ENCODE results near the gene SNX32.
A peak's percentile ranks its signal among the peaks of the same experiment; 100 is the strongest.

Gene SNX32

DNA sequence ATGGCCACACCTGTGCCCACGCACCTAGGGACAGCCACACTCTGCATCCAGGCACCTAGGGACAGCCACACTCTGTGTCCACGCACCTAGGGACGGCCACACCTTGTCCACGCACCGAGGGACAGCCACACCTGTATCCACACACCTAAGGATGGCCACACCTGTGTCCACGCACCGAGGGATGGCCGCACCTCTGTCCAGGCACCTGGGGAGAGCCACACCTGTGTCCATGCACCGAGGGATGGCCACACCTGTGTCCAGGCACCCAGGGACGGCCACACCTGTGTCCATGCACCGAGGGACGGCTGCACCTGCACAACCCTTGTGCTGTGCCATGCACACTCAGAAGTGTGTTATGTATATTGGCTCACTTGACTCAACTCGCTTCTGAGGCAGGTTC, 36.1 kb upstream of the SNX32 start:
- no peak for DNase-seq

DNA sequence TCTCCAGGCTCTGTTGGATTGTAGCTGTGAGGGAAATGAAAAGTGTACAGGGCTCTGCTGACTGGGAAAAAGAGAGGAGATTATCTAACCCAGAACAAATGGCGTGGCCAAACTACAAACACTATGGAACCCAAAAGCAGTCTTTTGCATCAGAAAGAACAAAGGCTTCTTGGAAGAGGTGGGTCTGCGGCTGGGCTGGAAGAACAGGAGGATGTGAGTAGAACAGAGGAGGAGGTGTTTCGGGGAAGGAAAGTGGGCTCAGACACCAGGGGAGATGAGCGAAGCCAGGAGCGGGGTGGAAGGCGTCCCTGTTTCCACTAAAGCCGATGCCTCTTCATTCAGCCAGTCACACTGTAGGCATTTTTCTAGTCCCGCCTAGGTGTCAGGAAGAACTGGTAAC, 34.9 kb upstream of the SNX32 start:
- no peak for DNase-seq

DNA sequence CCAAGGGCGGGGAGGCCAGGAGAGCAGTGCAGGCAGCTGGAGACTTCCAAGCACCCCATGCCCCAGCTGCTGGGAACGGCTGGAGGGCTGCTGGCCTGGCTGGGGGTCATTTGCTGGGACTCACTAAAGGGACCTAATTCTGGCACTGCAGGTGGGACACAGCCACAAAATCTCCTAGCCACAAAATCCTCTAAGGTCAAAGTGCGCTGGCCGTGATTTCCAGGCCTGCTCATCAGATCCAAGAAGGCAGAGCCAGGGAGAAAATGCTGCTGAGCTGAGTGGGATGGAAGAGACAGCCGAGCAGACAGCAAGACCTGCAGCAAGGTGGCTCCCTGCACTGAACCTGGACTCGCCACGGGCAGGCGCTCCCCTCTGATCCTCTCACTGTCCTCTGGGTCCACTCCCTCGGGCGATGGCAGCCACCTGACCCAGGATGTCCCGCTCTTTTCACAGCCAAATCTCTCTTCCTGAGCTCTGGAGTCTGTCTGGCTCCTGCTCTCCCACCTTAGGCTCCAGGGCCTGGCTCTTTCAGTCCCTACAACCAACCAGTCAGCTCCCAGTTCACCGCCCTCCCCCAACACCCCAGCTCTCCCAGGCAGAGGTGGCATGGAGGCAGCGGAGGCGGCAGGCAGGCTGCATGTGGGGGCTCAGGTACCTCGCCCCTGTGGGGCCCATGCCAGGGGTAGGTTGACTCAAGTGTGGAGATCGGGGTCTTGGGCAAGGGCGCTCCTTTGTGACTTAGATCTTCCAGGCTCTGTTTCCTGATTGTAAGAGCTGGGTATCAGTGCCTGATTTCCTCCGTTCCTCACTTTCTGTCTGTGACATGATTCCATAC, 32.4 kb upstream of the SNX32 start:
- DNase-seq: no peak

DNA sequence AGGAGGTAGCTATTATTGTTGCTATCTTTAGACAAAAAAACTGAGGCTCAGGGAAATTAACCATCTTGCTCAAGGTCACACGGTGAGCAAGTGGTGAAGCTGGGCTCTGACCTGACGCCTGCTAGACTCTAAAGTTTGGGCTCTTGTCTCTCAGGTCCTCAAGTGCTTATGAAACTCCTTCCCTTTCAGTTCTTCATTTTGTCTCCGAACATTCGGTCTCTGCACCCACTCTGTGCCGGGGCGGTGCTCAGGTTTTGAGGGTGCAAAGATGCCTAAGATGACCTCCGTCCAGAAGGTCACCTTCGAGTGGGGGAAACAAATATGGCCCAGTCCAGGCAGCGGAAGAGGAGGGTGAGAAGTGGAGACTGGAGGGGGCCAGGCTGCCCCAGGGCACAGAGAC, 30.9 kb upstream of the SNX32 start:
- DNase-seq: no peak

DNA sequence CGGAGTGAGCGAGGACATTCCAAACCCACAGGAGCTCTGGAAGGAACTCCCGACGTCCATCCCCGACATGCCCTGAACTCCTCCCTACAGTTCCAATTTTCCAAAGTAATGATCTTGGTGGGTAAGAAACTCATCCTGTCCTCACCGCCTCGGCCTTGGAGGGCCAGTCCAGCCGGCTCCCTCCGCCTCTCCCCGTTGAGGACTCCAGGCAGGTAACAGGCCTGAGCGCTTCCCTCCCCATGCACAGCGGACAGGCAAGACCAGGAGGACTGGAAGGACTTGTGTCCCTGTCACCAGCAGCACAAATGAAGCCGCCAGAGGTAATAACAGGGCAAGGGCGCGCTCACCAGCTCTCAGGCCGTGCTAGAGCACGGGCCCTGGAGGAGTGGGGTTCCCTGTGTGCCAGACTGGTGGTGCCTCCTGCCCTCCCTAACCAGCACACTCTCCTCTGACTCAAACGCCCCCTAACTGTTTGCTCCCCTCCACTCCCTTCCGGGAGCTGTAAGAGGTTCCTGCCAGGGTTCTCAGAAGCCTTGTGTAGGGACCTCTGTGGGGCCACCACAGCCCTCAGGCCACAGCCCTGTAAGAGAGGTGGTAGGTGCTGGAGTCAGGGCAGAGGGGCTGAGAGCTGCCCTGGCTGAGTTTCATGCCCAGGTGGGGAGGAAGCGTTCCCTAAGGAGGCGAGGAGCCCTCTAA, 29.8 kb upstream of the SNX32 start:
- no peak for DNase-seq

DNA sequence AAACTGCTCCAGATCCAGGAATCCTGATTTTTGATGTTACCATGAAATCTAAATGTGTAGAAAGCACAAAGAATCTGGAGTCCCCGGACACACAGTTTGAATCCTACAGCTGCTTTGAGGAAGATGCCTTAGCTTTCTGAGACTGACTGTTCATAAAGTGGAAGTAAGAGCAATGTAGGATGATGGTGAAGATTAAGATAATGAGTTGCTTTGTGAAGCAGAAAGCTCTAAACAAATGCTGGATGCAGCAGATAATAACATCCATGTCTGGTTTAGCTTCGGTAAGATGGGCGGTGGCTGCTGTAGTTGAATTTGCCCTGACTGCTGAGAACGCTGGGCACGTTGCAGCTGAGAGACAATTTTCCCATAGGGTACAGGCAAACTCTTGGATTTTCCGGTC, 26.8 kb upstream of the SNX32 start:
- DNase-seq: no peak

DNA sequence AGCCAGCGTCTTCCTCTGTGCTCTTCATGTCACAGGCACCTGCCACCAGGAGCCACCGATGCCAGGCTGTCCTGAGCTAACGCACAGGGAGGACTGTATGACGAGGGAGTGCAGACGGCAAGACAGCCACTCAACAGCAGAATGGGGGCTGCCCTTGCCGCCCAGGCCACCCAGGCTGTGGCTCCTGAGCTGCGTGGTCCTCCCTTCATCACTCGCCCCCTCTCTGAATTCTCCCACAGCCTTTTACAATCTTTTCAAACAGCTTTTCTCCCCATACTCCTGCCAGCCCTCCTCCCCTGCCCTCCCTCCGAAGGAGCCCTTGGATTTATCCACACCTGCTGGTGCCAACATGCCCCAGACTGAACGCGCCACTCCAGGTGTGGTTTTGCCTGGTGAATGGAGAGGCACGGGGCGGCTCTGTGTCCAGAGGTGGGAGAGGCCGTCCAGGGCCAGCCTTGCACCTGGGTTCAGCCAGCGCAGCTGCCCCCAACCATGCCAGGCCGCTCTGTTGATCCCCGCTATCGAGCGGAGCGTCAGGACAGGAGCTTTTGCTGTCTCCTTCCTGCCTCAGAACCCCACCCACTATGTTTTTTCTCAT, 24.9 kb upstream of the SNX32 start:
- DNase-seq: peak; percentile 17

DNA sequence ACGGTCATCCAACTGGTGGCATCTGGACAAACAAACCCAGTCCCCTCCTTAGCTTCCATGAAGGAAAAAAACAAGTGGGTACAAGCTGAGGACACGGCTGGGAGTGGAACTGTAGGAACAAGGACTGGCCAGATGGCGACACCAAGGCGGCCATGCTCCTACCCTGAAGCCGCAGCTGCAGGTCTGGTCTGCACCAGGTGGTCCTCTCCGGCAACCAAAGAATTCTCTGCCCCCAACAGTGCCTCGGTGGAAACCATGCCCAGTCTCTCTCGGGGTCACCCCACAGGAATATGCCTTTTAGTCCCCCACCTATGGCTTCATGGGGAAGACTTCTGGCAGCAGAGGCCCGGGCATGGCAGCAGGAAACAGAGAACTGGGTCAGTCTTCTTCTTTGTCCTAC, 24.3 kb upstream of the SNX32 start:
- no peak for DNase-seq

DNA sequence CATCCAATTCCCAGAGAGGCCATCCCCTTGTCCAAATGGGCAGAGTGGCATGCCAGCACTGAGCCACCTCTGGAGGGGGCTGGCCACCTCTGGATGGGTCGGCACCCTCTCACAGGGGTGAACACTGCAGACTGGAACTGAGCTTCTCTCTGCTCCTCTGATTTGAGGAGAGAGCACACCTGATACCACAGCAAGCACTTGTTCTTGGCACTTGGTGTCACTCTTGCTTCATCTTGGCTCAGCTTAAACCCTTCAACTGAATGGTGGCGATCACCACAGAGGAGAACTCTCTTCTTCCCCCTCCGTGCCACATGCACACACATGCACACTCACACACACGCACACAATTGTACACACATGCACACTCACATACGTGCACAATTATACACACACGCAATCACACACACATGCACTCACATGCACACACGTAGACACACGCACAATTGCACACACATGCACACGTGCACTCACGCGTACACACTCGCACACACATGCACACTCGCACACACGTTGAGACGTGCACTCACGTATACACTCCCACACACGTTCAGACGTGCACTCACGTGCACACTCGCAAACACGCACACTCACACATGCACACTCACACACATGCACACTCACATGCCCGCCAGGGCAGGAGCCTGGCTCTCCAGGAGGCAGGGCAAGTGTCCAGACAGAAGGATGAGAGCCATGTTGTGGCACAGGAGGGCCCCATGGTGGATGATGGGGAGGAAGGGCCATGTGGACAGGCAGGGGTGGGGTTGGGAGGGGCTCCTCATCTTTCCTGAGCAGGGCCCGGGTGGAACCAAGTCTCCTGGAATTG, 23.5 kb upstream of the SNX32 start:
- DNase-seq: no peak

DNA sequence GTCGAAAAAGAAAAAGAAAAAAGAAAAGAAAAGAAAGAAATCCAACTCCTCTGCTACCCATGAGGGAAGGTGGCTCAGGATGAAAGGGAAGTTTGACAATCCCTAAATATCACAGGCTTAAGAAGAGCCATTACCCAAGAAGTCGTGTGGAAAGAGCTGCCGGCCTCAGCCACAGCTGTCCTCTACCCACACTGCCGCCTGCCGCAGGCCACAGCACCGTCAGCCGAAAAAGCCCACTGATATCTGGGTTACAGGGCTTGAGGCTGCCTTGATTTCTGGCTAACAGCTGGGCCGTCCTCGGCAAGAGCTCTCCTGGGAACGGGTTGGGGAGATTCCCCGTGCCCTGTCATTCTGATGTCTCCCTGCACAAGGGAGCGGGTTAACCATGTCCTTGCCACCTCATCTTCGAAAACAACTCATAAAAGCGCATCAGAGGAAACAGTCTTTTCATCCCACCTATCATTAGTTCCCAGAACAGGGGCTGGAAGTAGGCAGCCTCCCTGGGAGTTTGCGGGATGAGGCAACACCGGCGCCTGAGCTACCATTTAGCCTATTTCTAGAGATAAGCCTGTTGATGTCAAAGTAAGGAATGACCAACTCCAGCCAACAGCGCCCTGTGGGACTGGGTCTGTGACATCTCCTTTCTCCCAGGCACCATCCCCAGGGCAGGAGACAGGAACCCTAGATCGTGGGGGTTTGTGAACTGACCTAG, 21.8 kb upstream of the SNX32 start:
- no peak for DNase-seq

DNA sequence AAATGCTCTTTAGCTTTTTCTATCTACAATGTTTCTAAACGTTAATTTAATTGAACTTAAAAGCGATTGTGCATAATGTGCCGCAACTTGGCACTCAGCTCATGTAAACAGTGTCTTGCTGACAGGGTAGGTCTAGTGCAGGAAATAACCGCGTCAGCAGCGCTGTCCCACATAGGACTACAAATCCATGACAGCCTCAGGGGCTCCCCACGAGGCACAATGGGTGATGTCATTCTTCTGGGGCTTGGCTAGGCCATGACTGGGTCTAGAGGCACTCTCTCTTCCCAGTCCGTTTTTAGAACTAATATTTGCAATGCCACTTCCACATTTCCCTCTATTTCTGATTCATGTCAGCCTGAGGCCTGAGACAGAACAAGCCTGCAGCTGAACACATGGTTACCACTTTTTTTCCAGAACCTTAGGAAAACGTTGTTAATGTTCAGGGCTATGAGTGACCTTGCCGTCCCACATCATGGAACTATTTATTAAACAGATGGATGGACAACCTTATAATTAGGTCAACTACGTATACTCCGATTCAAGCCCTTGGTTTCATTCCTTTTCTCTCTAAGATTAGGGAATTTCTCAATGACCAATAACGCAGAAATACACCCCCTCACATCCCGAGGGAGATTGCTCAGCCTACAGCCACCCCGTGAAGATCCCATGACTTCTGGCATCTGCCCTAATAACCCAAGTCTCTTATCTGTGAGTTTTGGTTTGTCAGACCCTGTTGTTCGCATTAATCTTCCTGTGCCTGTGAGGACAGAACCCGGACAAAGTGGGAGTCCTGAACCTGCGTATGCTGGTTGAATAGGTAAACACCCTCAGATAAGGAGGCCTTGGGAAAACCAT, 19.4 kb upstream of the SNX32 start:
- DNase-seq: no peak

DNA sequence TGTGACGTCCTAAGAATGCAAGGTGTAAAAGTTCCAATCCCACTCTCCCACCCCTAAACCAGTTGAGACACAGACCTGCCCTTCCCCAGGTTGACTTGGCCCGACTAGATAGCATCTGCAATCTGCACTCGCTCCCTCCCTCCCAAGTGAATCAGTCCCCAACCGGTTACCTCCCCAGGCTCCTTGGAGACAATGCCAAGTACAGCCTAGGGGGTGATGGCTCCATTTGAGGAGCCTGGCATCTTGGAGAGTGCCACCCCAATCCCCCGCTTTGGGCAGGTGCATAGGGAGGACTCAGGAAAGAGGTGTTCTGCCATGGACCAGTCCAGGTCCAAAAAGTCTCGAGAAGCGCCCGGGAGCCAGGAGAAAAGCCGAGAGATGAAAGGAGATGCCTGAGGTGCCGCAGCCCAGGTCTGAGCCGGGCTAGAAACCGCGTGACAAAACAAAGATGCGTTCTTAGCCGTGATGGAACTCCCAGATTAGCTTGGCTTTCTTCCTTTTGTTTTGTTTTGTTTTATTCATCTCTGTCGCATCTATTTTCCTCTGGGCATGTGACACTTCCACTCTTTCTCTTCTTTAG, 18.7 kb upstream of the SNX32 start:
- no peak for DNase-seq

DNA sequence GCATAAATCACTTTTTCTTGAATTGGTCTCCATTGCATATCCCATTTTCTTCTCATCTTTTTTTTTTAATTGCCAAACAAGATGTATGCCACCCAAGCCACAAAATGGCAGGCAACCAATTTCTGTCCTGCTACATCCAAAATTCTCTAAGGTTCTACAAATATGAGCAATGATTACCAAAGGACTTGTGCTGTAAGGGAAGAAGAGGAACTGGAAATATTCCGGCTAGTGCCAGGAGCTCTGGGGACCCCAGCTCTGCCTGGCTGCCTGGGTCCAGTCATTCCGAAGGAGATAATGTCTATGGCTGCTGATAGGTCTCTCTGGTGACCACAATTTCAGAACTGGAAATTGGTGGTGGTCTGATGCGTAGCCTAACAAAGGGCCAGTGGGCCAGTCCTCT, 17.1 kb upstream of the SNX32 start:
- DNase-seq: no peak

DNA sequence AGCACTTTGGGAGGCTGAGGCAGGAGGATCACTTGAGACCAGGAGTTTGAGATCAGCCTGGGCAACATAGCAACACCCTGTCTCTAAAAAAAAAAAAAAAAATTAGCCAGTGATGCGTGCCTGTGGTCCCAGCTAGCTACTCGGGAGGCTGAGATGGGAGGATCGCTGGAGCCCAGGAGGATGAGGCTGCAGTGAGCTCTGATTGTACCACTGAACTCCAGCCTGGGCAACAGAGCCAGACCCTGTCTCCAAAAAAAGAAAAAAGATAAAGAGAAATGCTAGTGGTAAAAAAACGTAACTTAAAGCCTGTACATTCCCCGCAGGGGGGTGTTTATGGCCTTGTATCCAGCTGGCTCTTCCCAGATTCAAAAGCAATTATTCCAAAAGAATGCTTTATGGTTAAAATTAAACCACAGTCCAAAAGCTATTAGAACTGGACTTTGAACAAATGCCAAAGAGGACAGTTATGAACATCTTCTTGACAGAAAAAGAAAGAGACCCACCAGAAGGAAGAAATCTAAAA, 16.4 kb upstream of the SNX32 start:
- DNase-seq: no peak

DNA sequence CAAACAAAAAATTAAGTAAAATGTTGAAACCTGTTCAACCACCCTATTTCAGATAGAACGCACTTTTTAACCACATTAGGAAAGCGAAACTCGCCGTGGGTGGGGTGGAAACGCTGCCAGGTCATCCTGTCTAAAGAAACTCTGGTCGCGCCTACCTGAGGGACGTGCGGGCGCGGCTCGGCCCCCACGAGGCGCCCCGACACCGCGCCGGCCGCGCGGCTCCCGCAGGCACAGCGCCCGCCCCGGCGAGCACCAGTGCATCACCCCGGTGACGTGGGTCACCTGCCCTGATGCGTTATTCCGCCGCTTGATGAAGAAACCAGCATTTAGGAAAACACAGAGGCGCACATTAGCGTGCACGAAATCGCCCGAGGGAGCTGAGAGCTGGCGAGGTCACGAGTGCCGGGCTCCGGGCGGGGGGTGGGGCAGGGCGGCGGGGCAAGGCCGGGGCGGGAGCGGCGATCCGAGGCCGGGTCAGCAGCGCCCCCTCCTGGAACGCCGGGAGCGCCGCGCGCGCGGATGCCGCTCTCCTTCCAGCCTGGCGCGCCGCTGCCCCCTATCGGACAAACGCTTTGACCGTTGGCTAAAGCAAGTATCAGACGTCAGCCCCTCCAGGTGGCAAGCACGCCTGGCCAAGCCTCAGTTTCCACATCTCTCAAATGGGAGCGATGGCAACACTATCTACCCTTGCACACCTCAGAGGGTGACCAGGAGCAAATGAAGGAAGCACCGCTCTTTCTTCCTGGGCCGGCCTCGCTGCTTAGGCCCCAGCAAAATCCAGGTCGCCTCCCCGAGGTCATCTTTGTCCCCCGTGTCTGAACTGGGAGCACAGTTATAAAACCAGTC, 15.7 kb upstream of the SNX32 start:
- peak; percentile 75 for DNase-seq

DNA sequence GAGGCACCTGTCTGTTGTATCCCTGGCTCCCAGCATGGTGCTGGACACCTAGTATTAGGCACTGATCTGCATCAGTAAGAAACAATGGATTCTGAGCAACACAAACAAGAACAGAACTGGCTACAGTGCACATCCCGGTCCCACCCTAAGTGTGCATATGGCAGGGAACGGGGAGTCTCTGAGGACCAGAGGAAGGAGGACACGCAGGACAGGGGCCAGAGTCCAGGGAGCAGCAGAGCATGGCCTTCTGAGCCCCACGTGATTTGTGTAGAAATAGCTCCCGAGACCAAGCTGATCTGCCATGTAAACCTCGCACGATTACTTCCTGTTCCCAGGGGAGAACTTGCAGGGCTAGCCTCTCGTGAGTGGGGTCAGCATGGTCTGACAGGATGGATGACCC, 12.7 kb upstream of the SNX32 start:
- no peak for DNase-seq

DNA sequence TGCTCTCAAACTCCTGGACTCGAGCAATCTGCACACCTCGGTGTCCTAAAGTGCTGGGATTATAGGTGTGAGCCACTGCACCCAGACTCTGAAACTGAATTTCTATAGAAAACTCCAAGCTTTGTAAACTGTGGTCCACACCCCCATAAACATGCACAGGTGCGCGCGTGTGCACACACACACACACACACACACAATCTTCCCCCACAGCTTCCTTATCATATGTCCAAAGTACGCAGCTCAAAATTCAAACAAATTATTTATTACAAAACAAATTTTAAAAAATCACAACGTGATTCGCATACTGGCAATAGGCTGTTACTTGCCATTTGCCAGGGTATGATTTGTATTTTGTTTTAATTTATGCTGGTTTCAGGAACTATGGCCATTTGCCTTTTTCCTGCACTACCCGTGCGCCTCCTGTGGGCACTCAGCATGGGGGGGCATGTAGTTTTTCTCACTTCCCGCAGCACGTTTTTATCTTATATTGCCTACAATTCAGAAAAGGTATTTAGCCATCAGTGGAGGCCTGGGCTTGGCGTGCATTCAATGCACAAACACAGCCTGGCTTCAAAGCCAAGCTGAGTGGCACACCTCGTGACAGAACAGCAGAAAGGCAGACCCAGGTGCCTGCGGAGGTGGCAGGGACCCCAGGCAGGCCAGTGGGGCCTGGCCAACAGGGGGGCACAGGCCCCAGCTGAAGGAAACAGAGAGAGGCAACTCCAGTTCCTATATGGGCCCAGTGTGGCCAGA, 10.8 kb upstream of the SNX32 start:
- no peak for DNase-seq

DNA sequence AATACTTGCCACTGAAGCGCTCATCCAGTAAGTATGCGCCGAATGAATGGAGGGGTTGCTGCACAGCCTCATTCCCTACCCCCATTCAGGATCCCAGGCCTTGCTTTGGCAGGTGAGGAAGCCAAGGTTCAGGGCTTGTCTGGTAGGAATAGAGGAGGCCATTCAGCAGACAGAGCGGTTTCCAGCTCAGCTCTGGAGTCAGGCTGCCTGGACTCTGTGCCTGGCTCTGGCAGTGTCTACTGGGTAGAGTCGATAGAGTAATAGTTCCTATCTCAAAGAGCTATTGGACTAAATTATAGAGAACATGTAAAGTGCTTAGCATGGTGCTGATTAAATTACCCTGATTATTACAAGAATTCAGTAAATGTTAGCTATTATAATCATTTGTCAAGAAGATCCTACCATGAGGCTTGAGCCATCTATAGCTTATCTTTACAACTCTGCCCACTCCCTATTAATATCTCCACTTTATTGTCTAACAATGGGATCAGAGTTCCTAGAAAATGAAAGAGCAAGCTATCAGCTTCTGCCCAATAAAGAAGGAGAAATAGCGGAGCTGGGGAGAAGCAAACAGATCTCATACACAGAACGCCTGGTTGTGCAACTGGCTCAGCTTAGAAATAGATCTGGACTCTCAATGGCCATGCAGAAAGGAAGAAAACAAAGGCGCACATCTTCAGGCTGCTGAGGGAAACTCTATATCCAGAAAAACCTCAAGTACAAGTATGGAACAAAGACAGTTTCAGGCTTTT, 6.6 kb upstream of the SNX32 start:
- no peak for DNase-seq

DNA sequence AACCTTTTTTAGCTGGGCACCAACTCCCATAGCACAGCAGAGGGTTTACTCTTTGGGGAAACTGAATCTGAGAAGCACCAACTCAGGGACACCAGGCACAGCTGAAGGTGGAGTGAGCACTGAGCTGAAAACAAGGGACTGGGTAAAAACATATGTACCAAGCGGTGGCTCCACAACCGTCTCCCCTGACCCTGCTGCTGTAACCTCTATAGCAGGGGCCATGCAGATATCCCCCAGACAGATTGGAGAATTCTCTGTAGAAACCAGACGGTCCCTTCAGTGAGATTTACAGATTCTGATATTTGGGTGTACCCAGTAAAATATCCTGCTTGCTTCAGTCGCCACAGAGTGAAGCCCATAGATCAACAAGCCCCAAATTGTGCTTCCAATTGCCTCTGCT, 4.3 kb upstream of the SNX32 start:
- DNase-seq: no peak
